GM18868 (cell line): Measurements from ENCODE around the gene PKP4.
A peak's percentile ranks its signal among the peaks of the same experiment; 100 is the strongest.

ENCODE experiments used
- ATAC-seq: cut with Tn5 transposase; IDR thresholded peaks from one replicate; pipeline ENCODE4 v1.9.1; 2021; ENCODE audit warnings: mild to moderate bottlenecking, moderate library complexity; ENCODE audit not compliant: unreplicated experiment

The PKP4 gene

GRCh38 chr2:158539176-158540005 is 82.6 kb downstream of the PKP4 start:
- no peak for ATAC-seq

- ATAC-seq = no peak
Measured at GRCh38 chr2:158542577-158542976, 85.8 kb downstream of the PKP4 start.

- ATAC-seq = no peak
Measured at GRCh38 chr2:158543957-158544356, 87.2 kb downstream of the PKP4 start.

GRCh38 chr2:158544998-158545397 is 88.2 kb downstream of the PKP4 start:
- no peak for ATAC-seq

- peak; percentile 63 for ATAC-seq
Measured at GRCh38 chr2:158546412-158547144, 89.8 kb downstream of the PKP4 start.

- ATAC-seq = no peak
Measured at GRCh38 chr2:158553257-158553656, 96.5 kb downstream of the PKP4 start.

GRCh38 chr2:158554996-158555395 is 98.2 kb downstream of the PKP4 start:
- ATAC-seq = no peak

- no peak for ATAC-seq
Measured at GRCh38 chr2:158556124-158556523, 99.4 kb downstream of the PKP4 start.

GRCh38 chr2:158557752-158558151 is 101.0 kb downstream of the PKP4 start:
- no peak for ATAC-seq

- no peak for ATAC-seq
Measured at GRCh38 chr2:158559252-158559651, 102.5 kb downstream of the PKP4 start.

GRCh38 chr2:158560259-158560658 is 103.5 kb downstream of the PKP4 start:
- ATAC-seq = no peak

GRCh38 chr2:158561054-158561453 is 104.3 kb downstream of the PKP4 start:
- no peak for ATAC-seq

GRCh38 chr2:158567208-158567607 is 110.5 kb downstream of the PKP4 start:
- no peak for ATAC-seq

- no peak for ATAC-seq
Measured at GRCh38 chr2:158569284-158569683, 112.5 kb downstream of the PKP4 start.

- no peak for ATAC-seq
Measured at GRCh38 chr2:158570869-158571268, 114.1 kb downstream of the PKP4 start.

- ATAC-seq = no peak
Measured at GRCh38 chr2:158573739-158574138, 117.0 kb downstream of the PKP4 start.

GRCh38 chr2:158575051-158575635 is 118.4 kb downstream of the PKP4 start:
- no peak for ATAC-seq

GRCh38 chr2:158577141-158577540 is 120.4 kb downstream of the PKP4 start:
- no peak for ATAC-seq

GRCh38 chr2:158578703-158579330 is 122.1 kb downstream of the PKP4 start:
- peak; percentile 96 for ATAC-seq

GRCh38 chr2:158579928-158580327 is 123.2 kb downstream of the PKP4 start:
- no peak for ATAC-seq

- no peak for ATAC-seq
Measured at GRCh38 chr2:158580760-158581159, 124.0 kb downstream of the PKP4 start.
